NCI-H2196 (cell line): ENCODE results near the gene POLR3F.
A peak's percentile ranks its signal among the peaks of the same experiment; 100 is the strongest.
"Not testable (repeated sequence)": the region's sequence is repeated elsewhere in the genome, so short reads cannot be mapped to it uniquely, and the experiment has no call there.

ENCODE experiments used
- DNase-seq: peaks from one replicate; lab custom pipeline; 2025; ENCODE audit not compliant: unreplicated experiment; lab: John Stamatoyannopoulos, UW

The POLR3F gene

GRCh38 chr20:18466894-18467730 lies at the start of gene POLR3F, which contains the start of gene DZANK1:
POLR3F (plus strand) TSS chr20:18467390; CDS start chr20:18467507, 117 bp downstream.
DZANK1 (minus strand) TSS chr20:18467030; CDS start chr20:18465358, 1,672 bp downstream.
- peak; percentile 94 for DNase-seq

GRCh38 chr20:18421608-18422007 lies 45.6 kb upstream of the POLR3F start:
- no peak for DNase-seq

GRCh38 chr20:18427214-18427613 lies 40.0 kb upstream of the POLR3F start:
- DNase-seq, result no peak

- peak; percentile 38 for DNase-seq
These were observed 38.6 kb upstream of the POLR3F start for GRCh38 chr20:18428490-18429173.

GRCh38 chr20:18430172-18430826 lies 36.9 kb upstream of the POLR3F start:
- DNase-seq, result no peak

- DNase-seq, result no peak
These were observed 36.0 kb upstream of the POLR3F start for GRCh38 chr20:18431206-18431605.

GRCh38 chr20:18436847-18437246 lies 30.3 kb upstream of the POLR3F start:
- DNase-seq, result no peak

- no peak for DNase-seq
These were observed 26.8 kb upstream of the POLR3F start for GRCh38 chr20:18440403-18440802.

- peak; percentile 27 for DNase-seq
These were observed 23.3 kb upstream of the POLR3F start for GRCh38 chr20:18443886-18444285.

- no peak for DNase-seq
These were observed 10.6 kb upstream of the POLR3F start for GRCh38 chr20:18456600-18456999.

- DNase-seq, result no peak
These were observed 1.5 kb upstream of the POLR3F start for GRCh38 chr20:18465536-18466200.

GRCh38 chr20:18466574-18466893 lies 656 bp upstream of the POLR3F start:
- no peak for DNase-seq

GRCh38 chr20:18477218-18477617 lies 10.0 kb downstream of the POLR3F start:
- DNase-seq, result no peak

- no peak for DNase-seq
These were observed 10.6 kb downstream of the POLR3F start for GRCh38 chr20:18477821-18478220.

GRCh38 chr20:18481596-18481995 lies 14.4 kb downstream of the POLR3F start:
- no peak for DNase-seq

GRCh38 chr20:18488301-18488700 lies 21.1 kb downstream of the POLR3F start:
- no peak for DNase-seq

- peak; percentile 10 for DNase-seq
These were observed 28.9 kb downstream of the POLR3F start for GRCh38 chr20:18496042-18496441.

- peak; percentile 89 for DNase-seq
These were observed 29.8 kb downstream of the POLR3F start, which contains the start of gene RBBP9 for GRCh38 chr20:18496740-18497592. RBBP9 (minus strand) TSS chr20:18497225; CDS start chr20:18497167, 58 bp downstream.

- no peak for DNase-seq
These were observed 30.4 kb downstream of the POLR3F start for GRCh38 chr20:18497603-18498002.

- not testable (repeated sequence) for DNase-seq
These were observed 34.5 kb downstream of the POLR3F start for GRCh38 chr20:18501672-18502071.
